Ascending aorta (tissue), 2 donors: ENCODE results near the gene UBE2O. TPM values are rescaled to one million over a fixed set of nuclear protein-coding genes. Genes with fewer than 3 reads are reported as not detected.

Experiments
- DNase-seq, 2 donors: peaks; one replicate each; pipeline ENCODE4 v3.0.0-alpha.2; 2019; ENCODE audit warnings: low spot score in 2 of 2
- H3K27ac ChIP-seq, 2 donors: fragments of 200-600 bp; sonication (generic); one replicate each; pipeline ENCODE4 v1.5.1; 2016 to 2017; ENCODE audit warnings: mild to moderate bottlenecking in 1 of 2
- H3K27me3 ChIP-seq: fragments of 200-600 bp; sonication (generic); one replicate; pipeline ENCODE4 v1.5.1; 2017
- H3K36me3 ChIP-seq, 2 donors: fragments of 200-600 bp; sonication (generic); one replicate each; pipeline ENCODE4 v1.5.1; 2016
- H3K4me1 ChIP-seq, 2 donors: fragments of 200-600 bp; sonication (generic); one replicate each; pipeline ENCODE4 v1.5.1; 2016 to 2017; ENCODE audit warnings: mild to moderate bottlenecking in 1 of 2
- H3K4me3 ChIP-seq, 2 donors: fragments of 200-600 bp; sonication (generic); one replicate each; pipeline ENCODE4 v1.5.1; 2016 to 2017; ENCODE audit warnings: mild to moderate bottlenecking in 1 of 2
- H3K9me3 ChIP-seq, 2 donors: fragments of 200-600 bp; sonication (generic); one replicate each; pipeline ENCODE4 v1.5.1; 2016
- CTCF ChIP-seq, 3 experiments: fragments of 200-600 bp in 2 of 3; fragments of 450-650 bp in 1 of 3; sonication (generic) in 2 of 3; IDR thresholded peaks; one replicate each; pipeline ENCODE4 v1.5.1; 2016 to 2019; ENCODE audit warnings: antibody characterized with exemption in 3 of 3, mild to moderate bottlenecking in 1 of 3, moderate library complexity in 1 of 3
- intact Hi-C: fragments of 100-400 bp; cut with DNase I; formaldehyde crosslinking; loops from one replicate; pipeline ENCODE4 v1.15.1; 2023
- total RNA-seq: library from RNA; depleted of rRNA; stranded (reverse); fragments of >200 nt; gene quantifications from one replicate; pipeline ENCODE4 v1.1.0, GENCODE V29; 2016

UBE2O gene
- total RNA-seq, 1 donor from 2014 or later, result 19.6 TPM

- peaks cover 15 to 18% of the 10 kb centered on the region in 2 donors for H3K36me3 ChIP-seq
- H3K27ac ChIP-seq, result no peak overlapping the region
- H3K4me3 ChIP-seq, result no peak overlapping the region
- intact Hi-C loops, result no loop called here
- DNase-seq, result no peak
- TF ChIP-seq CTCF (IDR thresholded peaks at IDR 0.05), result no peak
- H3K4me1 ChIP-seq, result no peaks in the 10 kb centered on the region
- no peaks in the 10 kb centered on the region for H3K27me3 ChIP-seq
- H3K9me3 ChIP-seq, result no peaks in the 10 kb centered on the region
Observed at GRCh38 chr17:76476736-76477135, 23.8 kb upstream of the UBE2O start.

GRCh38 chr17:76475302-76475701 is 22.4 kb upstream of the UBE2O start:
- DNase-seq, result no peak
- H3K27ac ChIP-seq, result no peak overlapping the region
- no peaks in the 10 kb centered on the region for H3K27me3 ChIP-seq
- H3K4me3 ChIP-seq, result no peak overlapping the region
- no peaks in the 10 kb centered on the region for H3K9me3 ChIP-seq
- TF ChIP-seq CTCF (IDR thresholded peaks at IDR 0.05), result no peak
- no peaks in the 10 kb centered on the region for H3K4me1 ChIP-seq
- peaks cover 15 to 18% of the 10 kb centered on the region in 2 donors for H3K36me3 ChIP-seq
- intact Hi-C loops, result no loop called here

GRCh38 chr17:76474894-76475293 is 21.9 kb upstream of the UBE2O start:
- H3K27me3 ChIP-seq, result no peaks in the 10 kb centered on the region
- no peak overlapping the region for H3K27ac ChIP-seq
- intact Hi-C loops, result no loop called here
- H3K9me3 ChIP-seq, result no peaks in the 10 kb centered on the region
- no peak for TF ChIP-seq CTCF (IDR thresholded peaks at IDR 0.05)
- no peaks in the 10 kb centered on the region for H3K4me1 ChIP-seq
- H3K36me3 ChIP-seq, result peaks cover 15 to 18% of the 10 kb centered on the region in 2 donors
- no peak for DNase-seq
- H3K4me3 ChIP-seq, result no peak overlapping the region

GRCh38 chr17:76474238-76474637 is 21.3 kb upstream of the UBE2O start:
- intact Hi-C loops, result no loop called here
- H3K27me3 ChIP-seq, result no peaks in the 10 kb centered on the region
- no peaks in the 10 kb centered on the region for H3K4me1 ChIP-seq
- H3K9me3 ChIP-seq, result no peaks in the 10 kb centered on the region
- H3K27ac ChIP-seq, result no peak overlapping the region
- peaks cover 15 to 18% of the 10 kb centered on the region in 2 donors for H3K36me3 ChIP-seq
- no peak overlapping the region for H3K4me3 ChIP-seq
- no peak for DNase-seq
- no peak for TF ChIP-seq CTCF (IDR thresholded peaks at IDR 0.05)

- Histone ChIP-seq H3K4me1 (no peaks in the 10 kb centered on the region), H3K36me3 (peaks cover 15 to 18% of the 10 kb centered on the region in 2 donors), H3K4me3 (no peak overlapping the region), H3K27ac (no peak overlapping the region), H3K27me3 (no peaks in the 10 kb centered on the region), H3K9me3 (no peaks in the 10 kb centered on the region)
- no peak for DNase-seq
- no peak for TF ChIP-seq CTCF (IDR thresholded peaks at IDR 0.05)
- intact Hi-C loops, result no loop called here
Observed at GRCh38 chr17:76473541-76473985, 20.6 kb upstream of the UBE2O start.

- no peaks in the 10 kb centered on the region for H3K9me3 ChIP-seq
- intact Hi-C loops, result no loop called here
- no peak overlapping the region for H3K27ac ChIP-seq
- H3K4me1 ChIP-seq, result no peaks in the 10 kb centered on the region
- H3K4me3 ChIP-seq, result no peak overlapping the region
- no peak for TF ChIP-seq CTCF (IDR thresholded peaks at IDR 0.05)
- no peak for DNase-seq
- no peaks in the 10 kb centered on the region for H3K27me3 ChIP-seq
- peaks cover 11 to 18% of the 10 kb centered on the region in 2 donors for H3K36me3 ChIP-seq
Observed at GRCh38 chr17:76472726-76473125, 19.8 kb upstream of the UBE2O start.
